ENCODE measurements around the gene PSMC3.

PSMC3 gene

GRCh38 chr11:47399860-47400767 lies 26.1 kb downstream of the PSMC3 start:
- Histone ChIP-seq H3K9ac (ENCODE audit: low read depth, low read length) (peak overlapping the region; percentile 35), H3K4me1 (ENCODE audit: control insufficient read depth, insufficient read depth, low read length) (peaks cover 27% of the 10 kb centered on the region), H3K27ac (ENCODE audit: low read depth, low read length) (peak overlapping the region; percentile 76)

GRCh38 chr11:47398551-47398950 lies 27.7 kb downstream of the PSMC3 start:
- H3K9me3 ChIP-seq (ENCODE audit: control insufficient read depth, insufficient read depth, low read length) = no peaks in the 10 kb centered on the region
- no peak overlapping the region for H3K4me3 ChIP-seq (ENCODE audit: low read depth, low read length)
- H3K4me1 ChIP-seq (ENCODE audit: control insufficient read depth, insufficient read depth, low read length) = peaks cover 27% of the 10 kb centered on the region
- H3K36me3 ChIP-seq (ENCODE audit: control insufficient read depth, insufficient read depth, low read length) = no peaks in the 10 kb centered on the region
- no peaks in the 10 kb centered on the region for H3K27me3 ChIP-seq (ENCODE audit: control insufficient read depth, insufficient read depth, low read length)
- H3K9ac ChIP-seq (ENCODE audit: low read depth, low read length) = no peak overlapping the region
- H3K27ac ChIP-seq (ENCODE audit: low read depth, low read length) = no peak overlapping the region

More at GRCh38 chr11:47399860-47400767, 26.1 kb downstream of the PSMC3 start:
- Histone ChIP-seq H3K9me3 (ENCODE audit: control insufficient read depth, insufficient read depth, low read length) (no peaks in the 10 kb centered on the region), H3K4me3 (ENCODE audit: low read depth, low read length) (peak overlapping the region; percentile 52), H3K27me3 (ENCODE audit: control insufficient read depth, insufficient read depth, low read length) (no peaks in the 10 kb centered on the region), H3K36me3 (ENCODE audit: control insufficient read depth, insufficient read depth, low read length) (no peaks in the 10 kb centered on the region)

- H3K27me3 ChIP-seq (ENCODE audit: control insufficient read depth, insufficient read depth, low read length) = no peaks in the 10 kb centered on the region
- no peaks in the 10 kb centered on the region for H3K36me3 ChIP-seq (ENCODE audit: control insufficient read depth, insufficient read depth, low read length)
- no peak overlapping the region for H3K4me3 ChIP-seq (ENCODE audit: low read depth, low read length)
- no peaks in the 10 kb centered on the region for H3K9me3 ChIP-seq (ENCODE audit: control insufficient read depth, insufficient read depth, low read length)
- no peak overlapping the region for H3K27ac ChIP-seq (ENCODE audit: low read depth, low read length)
- peaks cover 27% of the 10 kb centered on the region for H3K4me1 ChIP-seq (ENCODE audit: control insufficient read depth, insufficient read depth, low read length)
- H3K9ac ChIP-seq (ENCODE audit: low read depth, low read length) = no peak overlapping the region
Measured at GRCh38 chr11:47398011-47398410, 28.2 kb downstream of the PSMC3 start.

GRCh38 chr11:47396049-47396320 lies 30.3 kb downstream of the PSMC3 start:
- Histone ChIP-seq H3K4me1 (ENCODE audit: control insufficient read depth, insufficient read depth, low read length) (peaks cover 21% of the 10 kb centered on the region), H3K4me3 (ENCODE audit: low read depth, low read length) (no peak overlapping the region), H3K27ac (ENCODE audit: low read depth, low read length) (no peak overlapping the region), H3K36me3 (ENCODE audit: control insufficient read depth, insufficient read depth, low read length) (no peaks in the 10 kb centered on the region), H3K9me3 (ENCODE audit: control insufficient read depth, insufficient read depth, low read length) (no peaks in the 10 kb centered on the region), H3K9ac (ENCODE audit: low read depth, low read length) (no peak overlapping the region), H3K27me3 (ENCODE audit: control insufficient read depth, insufficient read depth, low read length) (no peaks in the 10 kb centered on the region)

GRCh38 chr11:47395223-47396048 lies 30.8 kb downstream of the PSMC3 start:
- peaks cover 16% of the 10 kb centered on the region for H3K4me1 ChIP-seq (ENCODE audit: control insufficient read depth, insufficient read depth, low read length)
- no peak overlapping the region for H3K4me3 ChIP-seq (ENCODE audit: low read depth, low read length)
- H3K9ac ChIP-seq (ENCODE audit: low read depth, low read length) = no peak overlapping the region

GRCh38 chr11:47394322-47395222 lies 31.7 kb downstream of the PSMC3 start:
- no peak overlapping the region for H3K9ac ChIP-seq (ENCODE audit: low read depth, low read length)
- H3K36me3 ChIP-seq (ENCODE audit: control insufficient read depth, insufficient read depth, low read length) = no peaks in the 10 kb centered on the region
- no peaks in the 10 kb centered on the region for H3K27me3 ChIP-seq (ENCODE audit: control insufficient read depth, insufficient read depth, low read length)
- H3K4me1 ChIP-seq (ENCODE audit: control insufficient read depth, insufficient read depth, low read length) = peaks cover 13% of the 10 kb centered on the region
- H3K9me3 ChIP-seq (ENCODE audit: control insufficient read depth, insufficient read depth, low read length) = no peaks in the 10 kb centered on the region
- no peak overlapping the region for H3K4me3 ChIP-seq (ENCODE audit: low read depth, low read length)
- no peak overlapping the region for H3K27ac ChIP-seq (ENCODE audit: low read depth, low read length)

More at GRCh38 chr11:47395223-47396048, 30.8 kb downstream of the PSMC3 start:
- Histone ChIP-seq H3K36me3 (ENCODE audit: control insufficient read depth, insufficient read depth, low read length) (no peaks in the 10 kb centered on the region), H3K27me3 (ENCODE audit: control insufficient read depth, insufficient read depth, low read length) (no peaks in the 10 kb centered on the region), H3K9me3 (ENCODE audit: control insufficient read depth, insufficient read depth, low read length) (no peaks in the 10 kb centered on the region), H3K27ac (ENCODE audit: low read depth, low read length) (no peak overlapping the region)

- Histone ChIP-seq H3K36me3 (ENCODE audit: control insufficient read depth, insufficient read depth, low read length) (no peaks in the 10 kb centered on the region), H3K9me3 (ENCODE audit: control insufficient read depth, insufficient read depth, low read length) (no peaks in the 10 kb centered on the region), H3K9ac (ENCODE audit: low read depth, low read length) (no peak overlapping the region), H3K4me3 (ENCODE audit: low read depth, low read length) (no peak overlapping the region), H3K27ac (ENCODE audit: low read depth, low read length) (no peak overlapping the region), H3K4me1 (ENCODE audit: control insufficient read depth, insufficient read depth, low read length) (peaks cover 10% of the 10 kb centered on the region), H3K27me3 (ENCODE audit: control insufficient read depth, insufficient read depth, low read length) (no peaks in the 10 kb centered on the region)
Measured at GRCh38 chr11:47394050-47394321, 32.3 kb downstream of the PSMC3 start.

- peaks cover 7% of the 10 kb centered on the region for H3K4me1 ChIP-seq (ENCODE audit: control insufficient read depth, insufficient read depth, low read length)
- H3K9ac ChIP-seq (ENCODE audit: low read depth, low read length) = no peak overlapping the region
- no peaks in the 10 kb centered on the region for H3K9me3 ChIP-seq (ENCODE audit: control insufficient read depth, insufficient read depth, low read length)
- H3K27me3 ChIP-seq (ENCODE audit: control insufficient read depth, insufficient read depth, low read length) = no peaks in the 10 kb centered on the region
- H3K36me3 ChIP-seq (ENCODE audit: control insufficient read depth, insufficient read depth, low read length) = no peaks in the 10 kb centered on the region
- H3K4me3 ChIP-seq (ENCODE audit: low read depth, low read length) = no peak overlapping the region
- H3K27ac ChIP-seq (ENCODE audit: low read depth, low read length) = no peak overlapping the region
Measured at GRCh38 chr11:47393163-47394049, 32.8 kb downstream of the PSMC3 start.

GRCh38 chr11:47392546-47393162 lies 33.6 kb downstream of the PSMC3 start:
- Histone ChIP-seq H3K27me3 (ENCODE audit: control insufficient read depth, insufficient read depth, low read length) (no peaks in the 10 kb centered on the region), H3K4me1 (ENCODE audit: control insufficient read depth, insufficient read depth, low read length) (no peaks in the 10 kb centered on the region), H3K9ac (ENCODE audit: low read depth, low read length) (no peak overlapping the region), H3K27ac (ENCODE audit: low read depth, low read length) (no peak overlapping the region), H3K36me3 (ENCODE audit: control insufficient read depth, insufficient read depth, low read length) (no peaks in the 10 kb centered on the region), H3K4me3 (ENCODE audit: low read depth, low read length) (no peak overlapping the region), H3K9me3 (ENCODE audit: control insufficient read depth, insufficient read depth, low read length) (no peaks in the 10 kb centered on the region)

Data from HUES48 (cell line).